ENCODE measurements around the gene ECM1. TPM values are rescaled to one million over a fixed set of nuclear protein-coding genes. Genes with fewer than 3 reads are reported as not detected.

ECM1 gene
- total RNA-seq (2014; rRNA removed; shearing (Covaris generic)) (133 and 160 TPM in 2 replicates), polyA plus RNA-seq (2016; fragmentation: Nextera tagmentation; extraction: Ambion mirVana) (282 and 291 TPM in 2 replicates)

DNA sequence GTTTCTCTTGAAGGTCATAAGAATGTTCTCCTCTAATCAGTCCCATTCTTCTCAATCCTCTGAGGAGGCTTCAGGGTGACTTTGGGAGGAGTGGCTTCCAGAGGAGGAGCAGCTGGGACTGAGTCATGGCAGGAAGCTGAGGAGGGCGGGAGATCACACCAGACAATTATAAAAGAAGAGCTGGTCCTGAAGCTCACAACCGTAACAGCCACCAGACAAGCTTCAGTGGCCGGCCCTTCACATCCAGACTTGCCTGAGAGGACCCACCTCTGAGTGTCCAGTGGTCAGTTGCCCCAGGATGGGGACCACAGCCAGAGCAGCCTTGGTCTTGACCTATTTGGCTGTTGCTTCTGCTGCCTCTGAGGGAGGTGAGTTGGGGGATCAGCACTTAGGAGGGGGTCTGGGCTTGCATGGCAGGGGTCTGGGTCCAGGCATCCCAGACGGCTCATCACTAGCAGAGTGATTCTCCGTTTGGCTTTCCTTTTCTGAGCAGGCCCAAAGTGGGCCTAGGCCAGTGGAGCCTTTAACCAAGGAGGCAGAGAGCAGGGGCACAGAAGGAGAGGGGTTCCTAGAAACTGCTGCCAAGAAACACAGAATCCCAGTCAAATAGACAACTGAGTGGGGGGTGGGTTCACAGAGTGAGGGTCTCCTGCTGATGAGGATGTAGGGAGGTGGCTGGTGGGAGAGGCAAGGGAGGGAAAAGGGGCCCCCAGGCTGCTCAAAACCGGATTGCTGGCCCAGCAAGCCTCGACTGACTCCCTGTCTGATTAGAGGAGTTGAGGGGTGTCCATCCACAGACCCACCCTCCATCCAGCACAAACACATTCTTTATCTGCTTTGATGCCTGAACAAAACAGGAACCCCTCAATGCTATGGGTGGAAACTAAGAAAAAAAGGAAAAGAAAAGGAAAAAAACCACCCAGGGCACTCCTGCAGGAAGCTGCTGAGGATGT, at the start of gene ECM1:
Gene ECM1, plus strand, starts transcription at position 198 of the 953 bp plus-strand sequence. Its CDS starts 101 bp downstream, at position 299.
- Histone ChIP-seq H3K36me3 (ENCODE audit: low read depth) (peaks cover 8% of the 10 kb centered on the region; the same call in 1 of the 2 replicates), H2AFZ (peak within 1 kb of the TSS; percentile 35), H3F3A (ENCODE audit: insufficient read depth) (peaks cover 10% of the 10 kb centered on the region), H3K4me3 (peak within 1 kb of the TSS; percentile 75), H3K4me1 (ENCODE audit: insufficient read depth) (peaks cover 25% of the 10 kb centered on the region), H3K9me2 (ENCODE audit: insufficient read depth) (no peaks in the 10 kb centered on the region), H4K20me1 (ENCODE audit: insufficient read depth) (no peaks in the 10 kb centered on the region), H3K9ac (peak within 1 kb of the TSS; percentile 83), H3K27me3 (replicated peaks; ENCODE audit: insufficient read depth) (no peaks in the 10 kb centered on the region), H3K9me3 (ENCODE audit: low read depth) (no peaks in the 10 kb centered on the region), H3K27ac (peak within 1 kb of the TSS; percentile 60), H3K4me2 (ENCODE audit: unreplicated experiment) (peak within 1 kb of the TSS; percentile 96), H3K79me2 (ENCODE audit: insufficient read depth) (peaks cover 33% of the 10 kb centered on the region)
- no peak for TF ChIP-seq EZH2 (IDR thresholded peaks at IDR 0.05; ENCODE audit: insufficient read depth, poor library complexity, severe bottlenecking)
- no peak for TF ChIP-seq EZH2phosphoT487 (IDR thresholded peaks at IDR 0.05; ENCODE audit: insufficient read depth, low read depth)
- in situ Hi-C loops (cut with MboI), result no loop called here
- WGBS, 2 experiments (ENCODE audit: low coverage in 1 of 2, low lambda C conversion rate in 2 of 2, missing lambda C conversion rate in 2 of 2), result 0 to 1% methylated on average over 6 to 7 of the region's 7 CpGs
- peak; percentile 92 for DNase-seq

DNA sequence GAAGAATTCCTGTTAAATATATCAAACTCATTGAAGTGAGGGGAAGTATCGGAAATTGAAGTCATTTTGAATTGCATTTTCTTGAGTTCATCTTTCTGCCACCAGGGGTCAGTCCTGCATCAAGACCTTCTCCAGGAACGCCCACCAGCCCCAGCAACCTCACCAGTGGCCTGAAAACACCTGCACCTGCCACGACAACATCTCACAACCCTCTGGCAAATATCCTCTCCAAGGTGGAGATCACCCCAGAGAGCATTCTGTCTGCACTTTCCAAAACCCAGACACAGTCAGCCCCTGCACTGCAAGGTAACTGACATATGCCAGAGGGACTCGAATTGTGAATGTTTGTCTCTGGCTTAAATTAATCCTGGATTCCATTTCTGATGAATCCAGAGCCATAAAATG, 43.5 kb upstream of the ECM1 start:
- peak; percentile 76 for DNase-seq
- H3K9me2 ChIP-seq (ENCODE audit: insufficient read depth), result no peaks in the 10 kb centered on the region
- no peak for TF ChIP-seq EZH2phosphoT487 (IDR thresholded peaks at IDR 0.05; ENCODE audit: insufficient read depth, low read depth)
- TF ChIP-seq EZH2 (IDR thresholded peaks at IDR 0.05; ENCODE audit: insufficient read depth, poor library complexity, severe bottlenecking), result no peak
- H3K4me1 ChIP-seq (ENCODE audit: insufficient read depth), result no peaks in the 10 kb centered on the region
- H2AFZ ChIP-seq, result no peak overlapping the region
- no peak overlapping the region for H3K4me3 ChIP-seq
- no peak overlapping the region for H3K27ac ChIP-seq
- no peaks in the 10 kb centered on the region for H3F3A ChIP-seq (ENCODE audit: insufficient read depth)
- no peaks in the 10 kb centered on the region for H3K9me3 ChIP-seq (ENCODE audit: low read depth)
- in situ Hi-C loops (cut with MboI), result no loop called here
- 37 to 39% methylated on average over 4 of the region's 4 CpGs for WGBS, 2 experiments (ENCODE audit: low coverage in 1 of 2, low lambda C conversion rate in 2 of 2, missing lambda C conversion rate in 2 of 2)
- no peaks in the 10 kb centered on the region for H3K27me3 ChIP-seq (replicated peaks; ENCODE audit: insufficient read depth)
- no peak overlapping the region for H3K4me2 ChIP-seq (ENCODE audit: unreplicated experiment)
- no peaks in the 10 kb centered on the region; the same call in 1 of the 2 replicates for H3K79me2 ChIP-seq (ENCODE audit: insufficient read depth)
- H3K9ac ChIP-seq, result no peak overlapping the region
- H4K20me1 ChIP-seq (ENCODE audit: insufficient read depth), result no peaks in the 10 kb centered on the region
- peaks cover 25% of the 10 kb centered on the region; the same call in 1 of the 2 replicates for H3K36me3 ChIP-seq (ENCODE audit: low read depth)

DNA sequence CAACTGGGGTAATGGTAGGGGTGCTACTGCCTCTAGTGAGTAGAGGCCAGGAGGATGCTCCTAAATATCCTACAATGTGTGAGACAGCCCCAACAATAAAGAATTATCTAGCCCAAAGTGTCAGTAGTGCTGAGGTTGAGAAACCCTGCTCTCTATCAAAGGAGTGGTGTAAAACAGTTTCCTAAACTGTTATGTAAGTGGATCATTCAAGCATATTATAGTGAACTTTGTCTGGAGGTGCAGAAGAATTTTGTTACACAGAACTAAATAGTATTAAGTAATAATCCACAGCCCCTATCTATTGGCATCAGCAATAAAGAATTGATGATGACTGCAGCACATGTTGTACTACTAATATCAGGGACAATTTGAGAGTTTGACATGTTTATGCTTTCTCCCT, 40.9 kb upstream of the ECM1 start:
- Histone ChIP-seq H3K36me3 (ENCODE audit: low read depth) (peaks cover 37% of the 10 kb centered on the region), H2AFZ (no peak overlapping the region), H3K4me1 (ENCODE audit: insufficient read depth) (no peaks in the 10 kb centered on the region), H3K9me2 (ENCODE audit: insufficient read depth) (no peaks in the 10 kb centered on the region), H3K9ac (no peak overlapping the region), H3K9me3 (ENCODE audit: low read depth) (no peaks in the 10 kb centered on the region), H3K27ac (no peak overlapping the region), H3K4me3 (no peak overlapping the region), H4K20me1 (ENCODE audit: insufficient read depth) (no peaks in the 10 kb centered on the region), H3F3A (ENCODE audit: insufficient read depth) (no peaks in the 10 kb centered on the region), H3K4me2 (ENCODE audit: unreplicated experiment) (no peak overlapping the region), H3K79me2 (ENCODE audit: insufficient read depth) (no peaks in the 10 kb centered on the region; the same call in 1 of the 2 replicates), H3K27me3 (replicated peaks; ENCODE audit: insufficient read depth) (no peaks in the 10 kb centered on the region)
- TF ChIP-seq EZH2phosphoT487 (IDR thresholded peaks at IDR 0.05; ENCODE audit: insufficient read depth, low read depth) (no peak), EZH2 (IDR thresholded peaks at IDR 0.05; ENCODE audit: insufficient read depth, poor library complexity, severe bottlenecking) (no peak)
- in situ Hi-C loops (cut with MboI), result no loop called here
- DNase-seq, result no peak

DNA sequence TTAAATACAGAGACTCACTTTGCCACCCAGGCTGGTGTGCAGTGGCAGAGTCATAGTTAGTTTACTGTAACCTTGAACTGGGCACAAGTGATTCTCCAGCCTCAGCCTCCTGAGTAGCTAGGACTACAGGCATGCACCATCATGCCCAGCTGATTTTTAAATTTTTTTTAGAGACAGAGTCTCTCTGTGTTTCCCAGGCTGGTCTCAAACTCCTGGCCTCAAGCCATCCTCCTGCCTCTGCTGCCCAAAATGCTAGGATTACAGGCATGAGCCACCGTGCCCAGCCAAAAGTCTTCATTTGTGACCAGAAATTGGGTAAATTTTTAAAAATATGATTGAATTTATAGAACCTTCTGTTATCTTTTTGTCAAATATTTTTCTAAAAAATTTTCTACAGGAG, 38.6 kb upstream of the ECM1 start:
- Histone ChIP-seq H2AFZ (no peak overlapping the region), H3K79me2 (ENCODE audit: insufficient read depth) (no peaks in the 10 kb centered on the region; the same call in 1 of the 2 replicates), H3K4me2 (ENCODE audit: unreplicated experiment) (no peak overlapping the region), H3F3A (ENCODE audit: insufficient read depth) (no peaks in the 10 kb centered on the region), H4K20me1 (ENCODE audit: insufficient read depth) (no peaks in the 10 kb centered on the region), H3K36me3 (ENCODE audit: low read depth) (peaks cover 43% of the 10 kb centered on the region), H3K27me3 (replicated peaks; ENCODE audit: insufficient read depth) (no peaks in the 10 kb centered on the region), H3K9me2 (ENCODE audit: insufficient read depth) (no peaks in the 10 kb centered on the region), H3K4me1 (ENCODE audit: insufficient read depth) (no peaks in the 10 kb centered on the region), H3K9me3 (ENCODE audit: low read depth) (no peaks in the 10 kb centered on the region), H3K9ac (no peak overlapping the region), H3K4me3 (no peak overlapping the region), H3K27ac (no peak overlapping the region)
- WGBS, 2 experiments (ENCODE audit: low coverage in 1 of 2, low lambda C conversion rate in 2 of 2, missing lambda C conversion rate in 2 of 2), result 48 to 59% methylated on average over 1 of the region's 1 CpG
- DNase-seq, result no peak
- no peak for TF ChIP-seq EZH2phosphoT487 (IDR thresholded peaks at IDR 0.05; ENCODE audit: insufficient read depth, low read depth)
- no peak for TF ChIP-seq EZH2 (IDR thresholded peaks at IDR 0.05; ENCODE audit: insufficient read depth, poor library complexity, severe bottlenecking)
- in situ Hi-C loops (cut with MboI), result no loop called here

All from GM23248 (cell line).